Right hindlimb (tissue), 1 donor: Measurements from ENCODE around the gene CCSER2.
"Not testable (repeated sequence)": the region's sequence is repeated elsewhere in the genome, so short reads cannot be mapped to it uniquely, and the experiment has no call there.

Source experiments
- DNase-seq: peaks from one replicate; pipeline ENCODE4 v3.0.0-alpha.2; 2018

CCSER2 gene

DNA sequence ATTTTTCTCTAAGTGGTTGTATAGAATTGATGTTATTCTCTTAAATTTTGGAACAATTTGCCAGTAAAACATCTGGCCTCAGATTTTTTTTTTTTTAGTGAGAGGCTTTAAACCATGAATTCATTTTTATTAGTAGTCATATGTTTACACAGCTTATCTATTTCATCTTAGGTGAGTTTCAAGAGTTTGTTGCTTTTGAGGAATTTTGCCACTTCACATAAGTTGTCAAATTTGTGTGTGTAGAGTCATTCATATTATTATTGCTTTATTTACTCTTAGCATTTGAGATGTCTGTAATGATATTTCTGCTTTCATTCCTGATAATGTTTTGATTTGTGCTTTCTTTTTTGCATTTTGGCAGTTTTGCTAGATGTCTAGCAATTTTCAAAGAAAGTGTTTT lies 132.1 kb downstream of the CCSER2 start:
- DNase-seq, result no peak

- DNase-seq, result no peak
Observed at GRCh38 chr10:84469470-84469869, 141.1 kb downstream of the CCSER2 start.

GRCh38 chr10:84473136-84473535 lies 144.7 kb downstream of the CCSER2 start:
- DNase-seq, result no peak

DNA sequence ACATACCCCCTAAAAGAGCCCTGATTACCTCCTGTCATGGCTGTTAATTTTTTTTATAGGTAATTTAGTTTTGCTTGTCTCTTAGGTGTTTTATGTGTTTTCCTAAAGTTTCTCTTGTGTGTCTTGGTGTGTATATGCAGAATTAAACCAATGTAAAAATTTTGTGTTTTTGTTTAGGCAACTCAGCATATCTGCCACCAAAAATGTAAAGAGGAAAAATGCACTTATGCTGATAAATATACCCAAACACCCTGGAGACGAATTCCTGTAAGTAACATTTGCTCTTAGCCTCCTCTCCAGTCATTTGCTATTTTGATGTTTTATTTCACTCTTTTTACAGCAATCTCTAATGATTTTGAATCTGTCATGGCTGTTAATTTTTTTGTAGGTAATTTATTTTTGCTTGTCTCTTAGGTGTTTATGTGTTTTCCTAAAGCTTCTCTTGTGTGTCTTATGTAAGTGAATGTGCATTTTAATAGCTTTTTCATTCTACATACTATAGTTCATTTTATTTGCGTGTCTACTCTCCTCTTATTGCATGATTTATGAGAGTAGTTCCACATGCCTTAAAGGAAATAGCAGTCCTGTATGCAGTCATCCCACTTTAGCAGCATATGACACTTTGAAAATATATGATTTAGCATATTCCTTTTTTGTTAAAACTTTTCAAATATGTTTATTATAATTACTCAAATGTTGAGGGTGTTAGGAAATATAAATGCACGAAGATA lies 149.2 kb downstream of the CCSER2 start:
- no peak for DNase-seq

DNA sequence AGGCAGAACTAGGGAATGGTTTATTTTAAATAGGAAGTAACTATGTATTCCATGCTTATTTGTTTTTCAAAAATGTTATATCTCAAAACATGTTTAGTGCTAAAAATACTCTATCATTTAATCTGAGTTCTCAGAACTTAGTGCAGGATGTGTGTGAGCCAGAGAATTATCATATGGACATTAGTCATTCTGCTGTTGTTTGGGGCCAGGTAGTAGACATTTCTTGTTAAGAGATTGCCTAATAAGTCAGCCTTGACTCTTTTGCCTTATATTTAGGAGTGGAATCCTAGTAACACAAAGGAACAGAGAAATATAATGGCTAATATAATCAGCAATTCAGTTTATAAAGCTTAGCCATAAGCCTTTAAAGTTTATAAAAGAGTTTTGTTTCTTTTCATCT lies 149.8 kb downstream of the CCSER2 start:
- DNase-seq, result no peak

DNA sequence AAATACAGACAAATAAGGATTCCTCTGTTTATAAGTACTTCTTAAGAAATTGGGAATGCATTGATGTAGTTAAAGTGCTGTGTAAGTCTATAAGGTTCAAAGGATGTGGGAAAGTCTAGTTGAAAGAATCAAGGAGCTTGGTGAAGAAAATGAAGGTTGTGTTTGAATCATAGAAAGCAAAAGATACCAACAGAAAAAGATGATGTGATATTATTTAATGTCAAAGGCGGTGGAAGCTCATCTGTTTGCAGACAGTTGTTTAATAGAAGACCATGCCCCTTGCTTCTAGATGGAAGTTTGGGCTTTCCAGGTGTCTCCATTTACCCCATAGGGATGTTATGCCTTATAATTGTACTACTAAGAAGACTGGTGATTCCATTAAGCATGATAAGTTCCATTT lies 150.3 kb downstream of the CCSER2 start:
- no peak for DNase-seq

DNA sequence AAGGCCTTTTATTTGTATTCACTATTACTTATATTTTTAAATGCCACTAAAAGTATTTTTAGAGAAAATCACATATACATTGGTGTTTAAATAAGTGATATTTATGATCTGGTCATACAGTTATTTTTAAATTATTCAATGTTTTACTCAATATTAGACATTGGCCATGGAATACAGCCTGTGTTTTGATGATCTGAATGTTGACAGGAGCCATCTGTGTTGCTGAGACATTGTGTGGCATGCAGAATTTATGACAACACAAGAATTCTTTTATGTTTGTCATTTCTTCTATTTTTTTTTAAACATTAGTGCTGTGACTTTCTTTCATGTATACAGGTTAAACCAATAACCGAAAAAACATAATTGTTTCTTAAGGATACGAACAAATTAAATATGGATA lies 156.2 kb downstream of the CCSER2 start:
- no peak for DNase-seq

DNA sequence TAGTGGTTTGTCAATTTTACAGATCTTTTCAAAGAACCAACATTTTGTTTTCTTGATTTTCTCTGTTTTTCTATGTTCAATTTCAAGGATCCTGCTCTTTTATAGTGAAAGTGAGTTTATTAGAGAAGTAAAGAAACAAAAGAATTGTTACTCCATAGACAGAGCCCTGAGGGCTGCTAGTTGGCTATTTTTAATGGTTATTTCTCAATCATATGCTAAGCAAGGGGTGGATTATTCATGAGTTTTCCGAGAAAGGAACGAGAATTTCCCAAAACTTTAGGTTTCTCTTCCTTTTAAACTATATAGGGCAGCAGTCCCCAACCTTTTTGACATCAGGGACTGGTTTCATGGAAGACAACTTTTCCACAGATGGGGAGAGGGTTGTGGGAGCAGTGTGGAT lies 165.0 kb downstream of the CCSER2 start:
- DNase-seq, result no peak

- no peak for DNase-seq
Observed at GRCh38 chr10:84493951-84494848, 165.8 kb downstream of the CCSER2 start.

GRCh38 chr10:84494849-84495180 lies 166.4 kb downstream of the CCSER2 start:
- no peak for DNase-seq

GRCh38 chr10:84497978-84498377 lies 169.6 kb downstream of the CCSER2 start:
- no peak for DNase-seq

- DNase-seq, result not testable (repeated sequence)
Observed at GRCh38 chr10:84499039-84499438, 170.7 kb downstream of the CCSER2 start.

DNA sequence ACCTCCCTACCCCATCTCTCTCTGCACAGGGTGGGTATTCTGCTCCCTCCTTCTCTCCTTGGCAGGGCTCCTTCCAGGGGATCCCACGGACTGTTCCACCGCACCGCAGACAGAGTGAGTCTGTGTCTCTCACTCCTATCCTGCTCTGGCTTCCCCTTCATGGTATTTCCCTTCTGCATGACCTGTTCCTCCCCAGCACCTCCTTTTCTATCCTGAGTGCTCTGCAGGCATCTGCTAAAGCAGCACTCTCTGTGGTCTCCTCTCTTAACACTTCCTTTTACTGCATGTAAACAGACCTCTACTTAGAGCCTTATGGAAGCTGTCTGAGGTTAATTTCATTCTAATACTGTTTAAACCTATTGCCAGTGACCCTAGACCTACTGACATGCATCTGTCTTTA lies 171.5 kb downstream of the CCSER2 start:
- no peak for DNase-seq

DNA sequence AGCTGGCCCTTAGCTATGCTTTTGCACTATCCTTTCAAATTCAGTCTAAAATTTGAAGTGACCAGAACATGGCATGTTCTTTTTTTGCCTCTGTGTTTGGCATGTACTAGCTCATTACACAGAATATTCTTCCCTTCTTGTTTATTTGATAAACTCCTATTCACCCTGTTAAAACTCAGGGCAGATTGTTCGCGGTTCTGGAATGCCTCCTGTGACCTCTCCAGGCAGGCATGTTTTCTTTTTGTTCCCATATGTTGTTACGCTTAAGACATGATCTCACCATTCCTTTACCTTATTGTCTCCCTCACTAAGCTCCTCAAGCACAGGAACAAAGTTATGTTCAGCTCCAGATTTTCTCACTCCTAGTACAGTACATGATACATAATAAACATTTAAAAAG lies 181.7 kb downstream of the CCSER2 start:
- no peak for DNase-seq

DNA sequence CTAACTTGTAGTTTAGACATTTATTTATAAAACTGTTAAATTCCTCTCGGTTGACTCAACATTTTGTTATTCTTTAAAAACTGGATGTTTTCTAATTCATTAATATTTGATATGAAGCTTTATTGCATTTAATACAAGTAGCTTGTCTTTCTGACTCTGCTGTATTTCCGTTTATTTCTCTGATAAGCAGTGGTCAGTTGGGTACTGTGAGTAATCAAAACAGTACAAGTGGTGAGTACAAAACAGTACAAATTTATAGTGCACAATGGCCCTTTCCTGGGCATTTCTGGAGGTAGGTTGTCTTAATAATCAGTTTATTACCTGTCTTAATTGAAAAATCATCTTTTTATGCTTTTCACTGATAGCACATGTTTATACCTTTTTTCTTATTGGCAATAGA lies 182.7 kb downstream of the CCSER2 start:
- no peak for DNase-seq

DNA sequence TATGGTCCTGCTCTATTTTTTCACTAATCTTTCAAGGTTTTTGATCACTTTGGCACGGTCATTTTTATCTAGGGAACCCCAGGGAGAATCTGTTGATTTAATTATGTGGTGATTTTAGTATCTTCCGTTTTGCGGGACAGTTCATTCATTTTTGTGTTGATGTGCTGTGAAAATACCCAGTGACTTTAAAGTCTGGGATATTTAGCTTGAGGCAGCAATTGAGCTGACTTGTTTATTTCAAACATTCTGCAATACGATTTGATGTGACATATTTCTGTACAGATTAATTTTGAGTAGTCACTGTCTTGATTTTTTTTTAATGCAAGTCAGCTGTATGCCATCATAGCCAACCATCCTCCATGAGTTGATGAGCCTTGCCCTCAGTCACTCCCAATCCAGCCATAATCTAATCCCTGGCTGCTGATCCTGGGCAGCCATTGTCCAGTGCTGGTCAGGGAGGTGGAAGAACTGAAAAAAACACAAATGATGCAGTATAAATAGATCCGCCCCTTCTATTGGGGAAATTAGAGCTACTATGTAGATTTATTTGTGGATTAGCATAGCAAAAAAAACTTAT lies 183.4 kb downstream of the CCSER2 start:
- DNase-seq, result no peak

- DNase-seq, result no peak
Observed at GRCh38 chr10:84517554-84517953, 189.2 kb downstream of the CCSER2 start.

DNA sequence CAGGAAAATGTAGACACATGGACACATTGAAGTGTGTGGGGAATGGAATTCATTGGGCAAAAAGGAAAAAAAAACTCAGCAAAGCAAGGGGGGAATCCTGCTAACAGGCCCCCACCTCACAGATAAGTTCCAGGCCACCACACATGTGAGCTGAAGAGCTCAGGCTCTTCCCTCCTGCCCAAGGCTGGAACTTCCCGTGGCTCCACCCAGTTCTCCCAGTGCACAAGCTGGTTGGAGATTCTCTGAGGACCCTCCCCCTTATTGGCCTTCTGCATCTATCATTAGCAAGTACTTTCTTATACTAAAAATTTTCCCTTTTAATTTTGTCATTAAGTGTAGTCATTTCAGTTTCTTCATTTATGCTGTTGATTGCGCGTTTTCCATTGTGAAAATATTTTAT lies 190.8 kb downstream of the CCSER2 start:
- DNase-seq, result no peak

DNA sequence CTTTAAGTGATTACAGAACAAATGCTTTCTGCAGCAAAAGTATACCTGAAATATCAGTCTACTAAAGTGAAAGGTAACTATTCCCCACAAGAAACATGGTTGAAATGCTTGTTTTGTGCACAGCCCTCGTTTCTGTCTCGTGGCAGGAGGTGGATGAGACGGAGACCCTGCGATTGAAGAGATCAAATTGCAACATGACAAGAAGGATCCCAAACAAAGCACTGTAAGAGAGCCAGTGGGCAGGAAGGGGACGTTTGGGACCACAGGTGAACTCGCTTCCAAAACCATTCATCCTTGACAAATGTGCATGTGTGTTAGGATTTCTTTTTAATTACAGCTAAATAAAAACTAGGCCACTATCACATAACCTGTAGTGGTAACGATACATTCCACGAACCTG lies 192.6 kb downstream of the CCSER2 start:
- DNase-seq, result no peak

DNA sequence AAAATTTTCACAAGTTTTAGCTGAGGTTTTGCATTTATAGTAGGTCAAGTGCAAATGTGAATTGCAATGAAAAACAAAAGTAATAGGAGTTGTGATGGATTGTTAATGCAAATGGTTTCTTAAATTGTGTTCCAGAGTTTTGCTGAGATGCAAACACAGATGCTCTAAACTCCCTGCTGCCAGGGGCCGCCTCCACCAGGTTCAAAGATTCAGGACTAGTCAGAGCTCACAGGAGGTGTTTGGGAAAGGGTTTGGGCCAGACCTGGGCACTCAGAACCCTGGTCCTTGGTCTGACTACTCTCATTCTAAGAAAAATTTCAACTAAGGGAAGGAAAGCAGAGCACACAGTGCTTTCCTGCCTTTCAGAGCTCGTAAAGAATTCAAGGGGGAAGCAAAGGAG lies 193.1 kb downstream of the CCSER2 start:
- DNase-seq, result no peak

DNA sequence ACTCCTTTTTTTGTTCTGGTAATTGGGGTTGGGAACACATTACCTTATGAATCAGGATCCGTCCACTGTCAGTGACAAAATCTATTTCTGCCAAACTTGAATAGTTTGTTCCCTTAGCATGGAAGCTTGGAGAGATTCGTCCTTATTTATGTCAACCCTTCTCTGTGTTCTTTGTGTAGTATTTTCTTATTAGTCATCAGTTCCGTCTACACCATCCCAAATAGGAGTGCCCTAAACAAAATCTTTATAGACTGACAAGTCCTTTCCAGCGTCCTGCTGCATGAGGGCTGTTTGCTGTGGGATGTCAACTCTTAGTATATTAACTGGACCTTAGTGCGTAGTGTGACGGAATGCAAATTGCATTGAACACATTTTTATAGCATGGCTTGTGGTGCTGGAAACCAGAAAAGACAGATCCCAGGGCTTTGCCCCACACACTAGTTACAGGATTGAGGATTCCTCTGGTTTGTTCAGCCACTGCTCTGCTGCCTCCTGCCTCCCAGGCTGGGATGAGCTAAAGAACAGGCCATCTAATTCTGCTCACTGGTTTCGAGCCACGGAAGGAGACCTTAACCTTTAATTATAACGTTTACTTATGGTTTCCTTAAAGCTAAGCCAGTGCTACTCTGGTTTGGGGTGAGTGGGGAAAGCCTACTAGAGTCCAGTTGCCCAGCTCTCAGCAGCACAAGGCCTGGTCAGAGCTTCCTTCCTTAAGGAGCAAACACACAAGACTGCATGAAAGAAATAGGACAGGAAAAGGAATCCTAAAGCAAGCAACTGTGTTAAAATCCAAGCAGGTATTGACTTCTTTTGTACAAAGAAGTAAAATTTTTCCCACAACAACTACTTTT lies 194.4 kb downstream of the CCSER2 start:
- DNase-seq, result peak; percentile 29

GRCh38 chr10:84523526-84523925 lies 195.1 kb downstream of the CCSER2 start:
- DNase-seq, result no peak

DNA sequence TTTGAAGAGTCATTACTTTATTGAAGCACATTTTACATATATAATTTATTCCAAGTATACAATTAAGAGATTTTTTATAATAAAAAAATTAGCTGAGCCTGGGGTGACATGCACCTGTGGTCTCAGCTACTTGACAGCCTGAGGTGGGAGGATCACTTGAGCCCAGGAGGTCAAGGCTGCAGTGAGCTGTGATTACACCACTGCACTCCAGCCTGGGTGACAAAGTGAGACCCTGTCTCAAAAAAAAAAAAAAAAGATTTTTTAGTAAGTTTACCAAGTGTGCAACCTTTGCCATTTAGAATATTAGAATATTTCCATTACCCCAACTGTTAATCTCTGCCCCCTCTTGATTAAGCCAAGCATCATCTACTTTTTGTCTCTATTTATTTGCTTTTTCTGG lies 196.0 kb downstream of the CCSER2 start:
- DNase-seq, result no peak
